Superior temporal gyrus (tissue), 1 donor: ENCODE measurements around the gene NPY2R.

ENCODE experiments used
- DNase-seq: peaks from one replicate; pipeline ENCODE4 v3.0.0-alpha.2; 2016; ENCODE audit errors: extremely low spot score

The NPY2R gene

GRCh38 chr4:155249016-155249566, 40.7 kb downstream of the NPY2R start:
- DNase-seq: no peak

- no peak for DNase-seq
Measured at GRCh38 chr4:155252327-155252726, 43.9 kb downstream of the NPY2R start.

- no peak for DNase-seq
Measured at GRCh38 chr4:155263480-155263879, 55.0 kb downstream of the NPY2R start.

GRCh38 chr4:155265113-155265512, 56.7 kb downstream of the NPY2R start:
- no peak for DNase-seq
